Stimulated activated CD4-positive, alpha-beta T cell treated with anti-CD3 and anti-CD28 coated beads, TNF-alpha, amount 100 ng/mL, for 1 hour (primary cell): ENCODE data around the gene CCNK.

Experiments used
- DNase-seq, 3 donors: peaks; one replicate each; pipeline ENCODE4 v3.0.0-alpha.2; 2020; ENCODE audit warnings: low read depth in 3 of 3, low spot score in 1 of 3

CCNK gene

GRCh38 chr14:99466758-99467157, 14.5 kb upstream of the CCNK start:
- DNase-seq, result no peak

- no peak for DNase-seq
These were observed 13.7 kb upstream of the CCNK start for GRCh38 chr14:99467336-99468078.

- DNase-seq, result no peak
These were observed 13.1 kb upstream of the CCNK start for GRCh38 chr14:99468081-99468480.

GRCh38 chr14:99468836-99469592, 12.2 kb upstream of the CCNK start:
- DNase-seq, result no peak

GRCh38 chr14:99471731-99472130, 9.5 kb upstream of the CCNK start:
- no peak for DNase-seq

- no peak for DNase-seq
These were observed 8.3 kb upstream of the CCNK start for GRCh38 chr14:99472937-99473336.

- no peak for DNase-seq
These were observed 7.8 kb upstream of the CCNK start for GRCh38 chr14:99473458-99473857.

- DNase-seq, result no peak
These were observed 6.0 kb upstream of the CCNK start for GRCh38 chr14:99475179-99475578.

- DNase-seq, result no peak
These were observed 5.5 kb upstream of the CCNK start for GRCh38 chr14:99475660-99476059.

GRCh38 chr14:99476864-99477263, 4.3 kb upstream of the CCNK start:
- DNase-seq, result no peak

GRCh38 chr14:99478128-99478527, 3.1 kb upstream of the CCNK start:
- no peak for DNase-seq

GRCh38 chr14:99479160-99479905, 1.9 kb upstream of the CCNK start:
- DNase-seq, result no peak

GRCh38 chr14:99479906-99480869, 1.0 kb upstream of the CCNK start, which contains the start of gene SETD3:
TSS of gene SETD3 (minus strand) at chr14:99480859. CDS start at chr14:99465805, 15,054 bp downstream.
- peak in 2 of 3 donors; percentile 6 to 12 for DNase-seq

GRCh38 chr14:99481745-99482099, 513 bp downstream of the CCNK start:
- no peak for DNase-seq

- no peak for DNase-seq
These were observed 2.9 kb downstream of the CCNK start for GRCh38 chr14:99484106-99484505.

- DNase-seq, result no peak
These were observed 16.1 kb downstream of the CCNK start for GRCh38 chr14:99497341-99497740.

- DNase-seq, result no peak
These were observed 16.7 kb downstream of the CCNK start for GRCh38 chr14:99497894-99498293.

GRCh38 chr14:99502989-99503421, 21.8 kb downstream of the CCNK start:
- DNase-seq, result no peak

- DNase-seq, result no peak
These were observed 22.7 kb downstream of the CCNK start for GRCh38 chr14:99503848-99504453.

- DNase-seq, result no peak
These were observed 23.9 kb downstream of the CCNK start for GRCh38 chr14:99505089-99505488.
